ENCODE measurements around the gene NEK2.
A peak's percentile ranks its signal among the peaks of the same experiment; 100 is the strongest.
"Not testable (repeated sequence)": the region's sequence is repeated elsewhere in the genome, so short reads cannot be mapped to it uniquely, and the experiment has no call there.

NEK2 gene

GRCh38 chr1:211648980-211649934 lies 26.2 kb downstream of the NEK2 start:
- DNase-seq: no peak

GRCh38 chr1:211648336-211648735 lies 27.1 kb downstream of the NEK2 start:
- DNase-seq: no peak

- no peak for DNase-seq
These were observed 27.7 kb downstream of the NEK2 start for GRCh38 chr1:211647711-211648121.

GRCh38 chr1:211646566-211646965 lies 28.9 kb downstream of the NEK2 start:
- no peak for DNase-seq

DNA sequence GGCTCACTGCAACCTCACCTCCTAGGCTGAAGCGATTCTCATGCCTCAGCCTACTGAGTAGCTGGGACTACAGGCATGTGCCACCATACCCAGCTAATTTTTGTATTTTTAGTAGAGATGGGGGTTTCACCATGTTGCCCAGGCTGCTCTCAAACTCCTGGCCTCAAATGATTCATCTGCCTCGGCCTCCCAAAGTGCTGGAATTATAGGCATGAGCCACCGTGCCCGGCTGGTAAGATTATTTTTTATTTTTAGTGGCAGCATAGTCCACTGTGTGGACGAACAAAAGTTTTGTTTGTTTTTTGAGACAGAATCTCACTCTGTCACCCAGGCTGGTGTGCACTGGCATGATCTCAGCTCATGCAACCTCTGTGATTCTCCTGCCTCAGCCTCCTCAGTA lies 29.8 kb downstream of the NEK2 start:
- DNase-seq: not testable (repeated sequence)

DNA sequence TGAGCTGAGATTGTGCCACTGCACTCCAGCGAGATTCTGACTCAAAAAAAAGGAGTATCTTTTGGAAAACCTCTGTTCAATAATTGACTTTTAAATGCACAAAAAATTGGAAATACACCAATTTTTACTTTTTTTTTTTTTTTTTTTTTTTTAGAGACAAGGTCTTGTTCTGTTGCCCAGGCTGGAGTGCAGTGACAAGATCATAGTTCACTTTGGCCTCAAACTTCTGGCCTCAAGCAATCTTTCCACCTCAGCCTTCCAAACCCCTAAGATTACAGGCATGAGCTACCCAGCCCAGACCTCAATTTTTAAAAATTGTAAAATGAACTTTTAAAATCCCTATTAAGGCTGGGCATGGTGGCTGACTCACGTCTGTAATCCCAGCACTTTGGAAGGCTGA lies 30.8 kb downstream of the NEK2 start:
- DNase-seq: no peak

DNA sequence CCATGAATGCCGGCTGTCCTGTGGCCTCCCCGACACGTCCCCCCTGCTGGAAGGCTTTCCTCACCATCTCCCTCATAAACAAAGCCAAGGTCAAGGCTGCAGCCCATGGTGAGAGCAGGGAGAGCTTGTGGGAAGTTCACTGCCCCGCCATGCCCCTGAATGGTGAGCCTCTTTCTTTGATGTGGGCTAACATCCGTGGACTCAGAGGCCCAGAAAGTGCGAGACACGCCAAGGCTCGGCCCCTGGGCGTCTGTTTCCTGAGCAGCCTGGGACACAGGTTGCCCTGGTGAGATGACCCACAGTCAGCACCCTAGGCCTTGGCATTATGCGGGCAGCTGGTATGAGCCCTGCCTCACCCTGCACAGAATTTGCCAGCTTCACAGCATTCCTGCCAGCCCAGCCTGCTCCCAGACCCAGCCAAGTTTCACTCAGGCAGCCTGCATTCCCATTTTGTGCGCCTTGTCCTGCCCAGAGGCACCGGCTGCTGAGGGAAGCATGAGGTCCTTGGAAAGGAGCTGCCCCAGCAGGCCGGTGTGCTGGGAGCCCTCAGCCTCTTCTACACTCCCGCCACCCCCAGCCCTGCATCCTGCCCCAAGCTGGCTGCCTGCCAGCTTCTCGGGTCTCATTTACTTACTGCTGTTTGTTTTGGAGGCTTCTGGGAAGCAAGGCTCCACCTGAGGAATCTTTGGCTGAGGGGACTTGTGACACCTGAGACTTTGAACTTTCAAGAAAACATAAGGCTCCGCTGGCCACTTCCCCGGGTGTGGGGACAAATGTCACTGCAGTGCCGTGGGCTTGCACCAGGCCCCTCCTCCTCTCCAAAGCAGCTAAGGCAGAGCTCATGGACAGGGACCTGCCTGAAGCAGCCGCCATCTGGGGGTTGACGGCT lies 31.9 kb downstream of the NEK2 start:
- peak; percentile 53 for DNase-seq

DNA sequence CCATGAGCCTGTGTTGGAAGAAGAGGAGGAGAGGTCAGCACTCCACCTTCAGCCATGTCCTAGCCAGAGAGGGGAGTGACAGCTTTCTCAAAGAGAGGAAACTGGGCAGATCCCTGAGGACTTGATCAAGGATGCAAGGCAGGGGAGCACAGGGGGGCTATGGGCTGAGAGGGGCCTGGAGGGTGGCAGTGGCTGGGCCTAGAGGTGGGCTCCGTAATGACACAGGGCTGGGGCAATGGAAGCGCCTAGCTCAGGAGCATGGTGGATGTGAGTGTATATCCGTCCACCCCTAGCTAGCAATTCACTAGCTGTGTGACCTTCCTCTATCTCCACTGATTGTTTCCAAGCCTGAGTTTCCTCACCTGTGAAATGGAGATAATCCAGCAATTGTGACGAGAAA lies 32.6 kb downstream of the NEK2 start:
- peak; percentile 38 for DNase-seq

DNA sequence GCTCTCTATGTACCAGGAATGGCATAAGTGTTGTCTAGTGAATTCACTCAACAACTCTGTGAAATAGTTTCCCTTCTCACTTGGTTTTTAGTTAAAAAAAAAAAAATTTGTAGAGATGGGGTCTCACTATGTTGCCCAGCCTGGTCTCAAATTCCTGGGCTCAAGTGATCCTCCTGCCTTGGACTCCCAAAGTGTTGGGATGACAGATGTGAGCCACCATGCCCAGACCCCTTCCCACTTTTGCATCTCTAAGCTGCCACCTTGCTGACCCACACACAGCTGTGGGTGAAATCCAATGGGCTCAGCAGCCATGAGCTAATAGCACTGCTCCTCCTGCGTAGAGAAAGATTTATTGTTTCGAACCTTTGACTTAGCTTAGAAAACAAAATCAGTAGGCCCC lies 33.5 kb downstream of the NEK2 start:
- DNase-seq: peak; percentile 29

DNA sequence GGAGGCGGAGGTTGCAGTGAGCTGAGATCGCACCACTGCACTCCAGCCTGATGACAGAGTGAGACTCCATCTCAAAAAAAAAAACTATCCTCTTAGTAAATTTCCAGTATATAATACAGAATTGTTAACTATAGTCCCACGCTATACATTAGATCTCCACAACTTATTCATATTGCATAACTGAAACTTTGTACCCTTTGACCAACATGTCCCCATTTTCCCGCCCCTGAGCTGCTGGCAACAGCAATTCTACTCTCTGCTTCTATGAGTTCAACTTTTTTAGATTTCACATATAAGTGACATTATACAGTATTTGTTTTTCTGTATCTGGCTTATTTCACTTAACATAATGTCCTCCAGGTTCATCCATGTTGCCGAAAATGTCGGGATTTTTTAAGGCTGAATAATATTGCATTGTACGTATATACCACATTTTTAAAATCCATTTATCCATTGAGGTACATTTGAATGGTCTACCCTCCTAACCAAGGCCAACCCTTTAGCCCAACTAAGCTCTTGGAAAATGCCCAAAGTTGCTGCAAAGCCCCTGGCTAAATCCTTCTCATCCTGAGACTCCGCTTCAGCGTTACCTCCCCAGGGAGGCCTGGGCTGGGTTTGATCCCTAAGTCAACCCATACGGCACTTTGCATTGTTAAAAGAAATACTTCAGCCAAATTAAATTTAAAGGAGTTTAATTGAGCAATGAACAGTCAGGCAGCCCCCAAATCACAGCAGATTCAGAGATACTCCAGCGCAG lies 34.2 kb downstream of the NEK2 start:
- peak; percentile 18 for DNase-seq

DNA sequence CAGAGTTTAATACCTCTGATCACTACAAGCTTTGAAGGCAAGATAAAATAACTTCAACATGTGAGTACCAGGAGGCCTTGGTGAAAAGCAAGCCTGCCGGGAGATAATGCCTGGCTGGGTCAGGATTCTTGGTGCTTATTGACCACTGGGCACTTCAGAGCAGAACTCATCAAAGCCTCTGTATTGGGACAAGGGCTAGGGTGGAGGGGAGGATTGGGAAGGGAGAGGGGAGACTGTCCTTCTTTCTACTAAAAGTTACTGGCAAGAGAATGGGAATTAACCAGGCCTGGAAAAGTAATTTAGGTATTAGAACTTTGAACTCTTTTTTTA lies 35.2 kb downstream of the NEK2 start:
- DNase-seq: peak; percentile 22

DNA sequence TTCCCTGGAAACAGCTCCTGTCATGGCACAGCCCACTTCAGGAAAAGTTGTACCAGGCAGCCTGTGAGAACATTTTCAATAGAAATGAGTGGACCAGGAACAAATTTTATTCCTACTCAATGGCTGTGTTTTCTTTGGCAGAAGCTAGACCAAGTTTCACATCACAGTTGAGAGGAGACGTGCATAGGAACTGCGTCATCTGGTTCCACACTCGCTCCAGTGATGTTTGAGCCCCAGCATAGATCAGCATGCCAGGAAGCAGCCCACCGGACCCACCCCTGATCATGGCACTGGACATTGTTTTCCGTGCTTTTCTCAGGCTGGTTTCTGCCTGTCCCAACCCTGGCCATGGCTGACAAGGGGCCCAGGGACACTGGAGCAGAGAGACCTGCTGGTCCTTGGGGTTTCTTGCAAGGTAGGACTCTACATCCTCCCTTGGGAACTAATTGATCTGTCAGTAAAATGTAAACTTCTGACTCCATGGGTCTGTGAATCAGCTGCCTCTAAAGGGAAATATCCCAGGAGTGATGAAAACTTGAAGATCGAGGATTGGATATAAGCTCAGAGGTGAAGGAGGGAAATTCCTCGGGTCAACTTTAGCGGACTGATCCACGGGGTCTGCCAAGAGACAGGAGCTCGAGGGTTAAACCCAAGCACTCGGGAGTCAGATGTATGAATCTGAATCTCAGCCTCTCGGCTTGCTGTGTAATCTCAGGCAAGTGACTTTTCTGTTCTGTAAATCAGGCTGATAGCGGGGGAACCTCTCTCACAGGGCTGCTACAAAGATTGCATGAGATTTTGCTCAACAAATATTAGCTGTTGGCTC lies 35.7 kb downstream of the NEK2 start:
- DNase-seq: peak; percentile 32

GRCh38 chr1:211638689-211639101 lies 36.7 kb downstream of the NEK2 start:
- peak; percentile 23 for DNase-seq

GRCh38 chr1:211638246-211638645 lies 37.2 kb downstream of the NEK2 start:
- peak; percentile 13 for DNase-seq

DNA sequence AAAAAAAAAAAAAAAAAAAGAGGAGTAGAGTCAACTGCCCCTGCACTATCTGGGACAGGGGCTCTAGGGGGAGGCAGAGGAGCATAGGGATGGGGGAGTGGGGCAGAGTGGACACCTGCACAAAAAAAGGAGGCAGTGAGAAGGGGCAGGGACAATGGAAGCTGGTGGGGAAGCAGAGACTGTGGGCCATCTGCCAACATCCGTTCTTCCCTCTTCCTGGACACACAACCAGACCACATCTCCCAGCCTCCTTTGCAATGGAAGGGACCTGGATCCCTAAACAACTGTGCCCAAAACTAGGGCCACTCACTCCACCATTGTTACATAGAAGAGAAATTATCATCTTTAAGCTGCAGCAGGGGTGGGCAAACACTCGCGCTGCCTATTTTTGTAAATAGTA lies 38.4 kb downstream of the NEK2 start:
- no peak for DNase-seq

DNA sequence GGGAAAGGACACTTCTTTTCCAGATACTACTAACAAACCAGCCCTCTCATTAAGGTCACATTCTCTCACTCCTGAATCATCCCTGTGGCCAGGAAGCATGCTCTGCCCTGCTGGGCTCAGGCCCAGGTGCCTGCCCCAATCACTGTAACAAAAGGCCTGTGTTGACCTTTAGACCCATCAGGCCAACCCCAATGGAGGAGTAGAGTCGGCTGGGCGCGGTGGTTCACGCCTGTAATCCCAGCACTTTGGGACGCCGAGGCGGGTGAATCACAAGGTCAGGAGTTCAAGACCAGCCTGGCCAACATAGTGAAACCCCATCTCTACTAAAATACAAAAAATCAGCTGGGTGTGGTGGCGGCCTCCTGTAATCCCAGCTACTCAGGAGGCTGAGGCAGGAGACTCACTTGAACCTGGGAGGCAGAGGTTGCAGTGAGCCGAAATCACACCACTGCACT lies 38.8 kb downstream of the NEK2 start:
- DNase-seq: not testable (repeated sequence)

- no peak for DNase-seq
These were observed 39.7 kb downstream of the NEK2 start for GRCh38 chr1:211635597-211636205.

DNA sequence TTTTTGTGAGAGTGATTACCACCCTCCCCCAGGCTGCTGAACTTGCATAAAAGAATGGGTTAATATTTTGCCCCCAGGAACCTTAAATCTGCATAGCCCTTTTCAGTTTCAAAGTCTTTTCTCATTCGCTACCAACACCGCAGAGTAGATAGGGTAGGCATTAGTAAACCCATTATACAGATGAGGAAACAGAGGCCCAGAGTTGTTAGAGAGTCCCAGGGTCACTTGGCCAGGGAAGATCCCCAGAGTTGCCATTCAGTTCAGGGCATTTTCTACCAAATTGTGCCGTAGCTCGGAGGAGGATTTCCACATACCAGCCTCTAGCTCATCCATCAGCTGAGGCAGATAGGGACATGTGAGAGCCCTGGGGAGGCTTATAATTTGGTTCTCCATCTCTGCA lies 40.5 kb downstream of the NEK2 start:
- DNase-seq: no peak

DNA sequence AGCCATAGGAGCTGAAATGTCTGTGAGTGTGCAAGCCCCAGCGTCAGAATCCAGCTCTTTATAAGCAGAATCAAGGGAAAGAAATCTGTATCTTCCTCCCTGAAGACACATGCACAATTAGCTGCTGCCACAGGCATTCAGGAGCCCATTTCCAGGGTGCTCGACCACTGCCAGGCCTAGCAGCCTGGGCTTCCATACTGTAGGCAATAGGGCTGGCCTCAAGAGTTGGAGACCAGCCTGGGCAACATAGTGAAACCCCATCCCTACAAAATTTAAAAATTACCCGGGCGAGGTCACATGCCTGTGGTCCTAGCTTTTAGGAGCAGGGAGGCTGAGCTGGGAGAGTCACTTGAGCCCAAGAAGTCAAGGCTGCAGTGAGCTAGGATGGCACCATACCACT lies 41.0 kb downstream of the NEK2 start:
- DNase-seq: no peak

DNA sequence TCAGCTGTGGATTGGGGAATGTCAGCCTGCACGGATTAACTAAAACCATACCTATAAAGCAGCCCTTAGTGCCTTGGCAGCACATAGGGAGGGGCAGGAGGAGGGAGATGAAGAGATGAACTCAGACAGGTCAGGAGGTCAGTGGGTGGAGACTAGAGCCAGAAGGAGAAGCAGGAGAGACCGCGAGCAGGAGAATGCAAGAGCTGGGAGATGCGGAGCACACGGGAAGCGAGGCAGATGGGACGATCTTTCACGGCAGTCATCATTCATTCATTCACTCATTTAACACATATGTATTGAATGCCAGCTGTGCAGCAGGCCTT lies 41.9 kb downstream of the NEK2 start:
- DNase-seq: no peak

GRCh38 chr1:211632808-211633523 lies 42.5 kb downstream of the NEK2 start:
- no peak for DNase-seq

Measured in activated CD8-positive, alpha-beta memory T cell treated with anti-CD3 and anti-CD28 coated beads, Interleukin-2, amount 50 U/mL, for 48 hours (primary cell).